CD4-positive, alpha-beta memory T cell (primary cell): ENCODE results near the gene RNASEH2B. TPM values are rescaled to one million over a fixed set of nuclear protein-coding genes. Genes with fewer than 3 reads are reported as not detected.
A peak's percentile ranks its signal among the peaks of the same experiment; 100 is the strongest.

Source experiments
- CTCF ChIA-PET: fragments of 350-600 bp; sonication (Branson Sonifier 250); formaldehyde crosslinking; loops from one replicate; lab custom pipeline; 2021; ENCODE audit warnings: inconsistent platforms; ENCODE audit not compliant: partially characterized antibody; lab: Charles Lee
- POLR2A ChIA-PET: fragments of 350-600 bp; sonication (Branson Sonifier 250); formaldehyde crosslinking; loops from one replicate; lab custom pipeline; 2021; ENCODE audit not compliant: partially characterized antibody; lab: Charles Lee
- DNase-seq, 5 donors: peaks; one replicate each; pipeline versions ENCODE4 v3.0.0 to v3.0.0-alpha.2; 2020 to 2022; ENCODE audit warnings: mixed read lengths in 1 of 5
- H3K27ac ChIP-seq: one replicate; pipeline ENCODE4 v1.7.0; 2013; ENCODE audit warnings: low read depth, low read length
- H3K27me3 ChIP-seq: 2 replicates; pipeline ENCODE4 v1.7.0; 2013; ENCODE audit warnings: mild to moderate bottlenecking, low read length, moderate library complexity; ENCODE audit not compliant: insufficient read depth
- H3K36me3 ChIP-seq: 2 replicates; pipeline ENCODE4 v1.7.0; 2013; ENCODE audit warnings: mild to moderate bottlenecking, low read length, moderate library complexity; ENCODE audit not compliant: insufficient read depth
- H3K4me1 ChIP-seq: 2 replicates; pipeline ENCODE4 v1.7.0; 2013; ENCODE audit warnings: mild to moderate bottlenecking, low read length, moderate library complexity; ENCODE audit not compliant: insufficient read depth
- H3K4me3 ChIP-seq, 2 donors: one replicate each; pipeline ENCODE4 v1.7.0; 2013; ENCODE audit warnings: low read length in 2 of 2, mild to moderate bottlenecking in 1 of 2
- H3K9me3 ChIP-seq, 2 donors: one replicate each; pipeline ENCODE4 v1.7.0; 2013; ENCODE audit warnings: low read length in 2 of 2, control low read depth in 1 of 2; ENCODE audit not compliant: control insufficient read depth in 1 of 2
- H3K27ac Mint-ChIP-seq, 7 donors: one replicate each; pipeline ENCODE4 v1.8.0; 2020 to 2021; ENCODE audit warnings: mixed read lengths in 7 of 7, mild to moderate bottlenecking in 6 of 7, inconsistent platforms in 3 of 7, moderate library complexity in 3 of 7
- H3K27me3 Mint-ChIP-seq, 2 donors: one replicate each; pipeline ENCODE4 v1.8.0; 2020 to 2021; ENCODE audit warnings: mixed read lengths in 2 of 2
- H3K36me3 Mint-ChIP-seq, 2 donors: one replicate each; pipeline ENCODE4 v1.8.0; 2020 to 2021; ENCODE audit warnings: mixed read lengths in 2 of 2, inconsistent platforms in 1 of 2, mild to moderate bottlenecking in 1 of 2
- H3K4me1 Mint-ChIP-seq, 4 donors: one replicate each; pipeline ENCODE4 v1.8.0; 2020 to 2021; ENCODE audit warnings: mixed read lengths in 4 of 4, mild to moderate bottlenecking in 1 of 4
- H3K4me3 Mint-ChIP-seq, 8 donors: one replicate each; pipeline ENCODE4 v1.8.0; 2020 to 2021; ENCODE audit warnings: mixed read lengths in 8 of 8, mild to moderate bottlenecking in 7 of 8, moderate library complexity in 6 of 8, inconsistent platforms in 3 of 8
- H3K9me3 Mint-ChIP-seq, 8 donors: one replicate each; pipeline ENCODE4 v1.8.0; 2020 to 2021; ENCODE audit warnings: mixed read lengths in 8 of 8, mild to moderate bottlenecking in 5 of 8, inconsistent platforms in 3 of 8, moderate library complexity in 1 of 8
- intact Hi-C: fragments of 100-400 bp; cut with micrococcal nuclease; formaldehyde crosslinking; loops from one replicate; pipeline ENCODE4 v1.15.1; 2023
- polyA plus RNA-seq, 2 donors: library from polyadenylated mRNA; unstranded; fragments of 300-500 nt; fragmentation: Illumina TruSeq; gene quantifications; one replicate each; pipeline ENCODE4 v1.2.3, GENCODE V29; 2021
- total RNA-seq, 2 experiments: library from RNA; stranded (reverse); gene quantifications; one replicate each; pipeline ENCODE4 v1.2.3, GENCODE V29; 2021

RNASEH2B gene
- total and polyA plus RNA-seq, 4 experiments from 2014 or later, result 88.9 to 133 (median 103) TPM

GRCh38 chr13:50945669-50946068 lies 36.1 kb downstream of the RNASEH2B start:
- POLR2A ChIA-PET, result no interaction called here
- DNase-seq, result no peak
- Histone ChIP-seq H3K27ac (no peak overlapping the region), H3K4me3 (no peak overlapping the region), H3K9me3 (no peaks in the 10 kb centered on the region), H3K4me1 (no peaks in the 10 kb centered on the region), H3K27me3 (no peaks in the 10 kb centered on the region), H3K36me3 (peaks cover 26% of the 10 kb centered on the region)
- Mint-ChIP-seq H3K4me1 (peaks cover 0 to 5% (median 1%) of the 10 kb centered on the region in 4 donors), H3K27me3 (no peaks in the 10 kb centered on the region), H3K4me3 (no peak overlapping the region), H3K27ac (no peak overlapping the region), H3K9me3 (no peaks in the 10 kb centered on the region), H3K36me3 (peaks cover 73 to 88% of the 10 kb centered on the region in 2 donors)
- CTCF ChIA-PET, result no interaction called here
- intact Hi-C loops, result no loop called here

- Mint-ChIP-seq H3K4me1 (peaks cover 0 to 6% (median 2%) of the 10 kb centered on the region in 4 donors), H3K9me3 (no peaks in the 10 kb centered on the region), H3K27me3 (no peaks in the 10 kb centered on the region), H3K4me3 (no peak overlapping the region), H3K27ac (peak overlapping the region in 1 of 7 donors; percentile 4), H3K36me3 (peaks cover 68 to 87% of the 10 kb centered on the region in 2 donors)
- no peak for DNase-seq
- intact Hi-C loops, result no loop called here
- Histone ChIP-seq H3K4me3 (no peak overlapping the region), H3K9me3 (no peaks in the 10 kb centered on the region), H3K36me3 (peaks cover 20% of the 10 kb centered on the region), H3K4me1 (no peaks in the 10 kb centered on the region), H3K27ac (no peak overlapping the region), H3K27me3 (no peaks in the 10 kb centered on the region)
- ChIA-PET CTCF (no interaction called here), POLR2A (no interaction called here)
Measured at GRCh38 chr13:50948601-50949000, 39.0 kb downstream of the RNASEH2B start.

GRCh38 chr13:50950849-50951248 lies 41.3 kb downstream of the RNASEH2B start:
- Histone ChIP-seq H3K27me3 (no peaks in the 10 kb centered on the region), H3K36me3 (peaks cover 18% of the 10 kb centered on the region), H3K9me3 (no peaks in the 10 kb centered on the region), H3K4me1 (no peaks in the 10 kb centered on the region), H3K4me3 (no peak overlapping the region), H3K27ac (no peak overlapping the region)
- Mint-ChIP-seq H3K4me1 (peaks cover 0 to 8% (median 6%) of the 10 kb centered on the region in 4 donors), H3K27ac (peak overlapping the region in 3 of 7 donors; percentile 24 to 33 (median 28)), H3K9me3 (no peaks in the 10 kb centered on the region), H3K27me3 (no peaks in the 10 kb centered on the region), H3K4me3 (no peak overlapping the region), H3K36me3 (peaks cover 61 to 80% of the 10 kb centered on the region in 2 donors)
- DNase-seq, result no peak
- ChIA-PET POLR2A (no interaction called here), CTCF (no interaction called here)
- intact Hi-C loops, result no loop called here

GRCh38 chr13:50951366-50951765 lies 41.8 kb downstream of the RNASEH2B start:
- POLR2A ChIA-PET, result no interaction called here
- H3K36me3 Mint-ChIP-seq, result peaks cover 66 to 82% of the 10 kb centered on the region in 2 donors
- no peak overlapping the region for H3K4me3 Mint-ChIP-seq
- no peaks in the 10 kb centered on the region for H3K27me3 Mint-ChIP-seq
- Histone ChIP-seq H3K27ac (no peak overlapping the region), H3K27me3 (no peaks in the 10 kb centered on the region), H3K9me3 (no peaks in the 10 kb centered on the region), H3K4me3 (no peak overlapping the region), H3K36me3 (peaks cover 18% of the 10 kb centered on the region), H3K4me1 (no peaks in the 10 kb centered on the region)
- CTCF ChIA-PET, result no interaction called here
- H3K9me3 Mint-ChIP-seq, result no peaks in the 10 kb centered on the region
- intact Hi-C loops, result no loop called here
- H3K27ac Mint-ChIP-seq, result peak overlapping the region in 2 of 7 donors; percentile 24 to 33
- DNase-seq, result no peak
- H3K4me1 Mint-ChIP-seq, result peaks cover 0 to 13% (median 6%) of the 10 kb centered on the region in 4 donors

- H3K36me3 Mint-ChIP-seq, result peaks cover 52 to 62% of the 10 kb centered on the region in 2 donors
- DNase-seq, result no peak
Measured at GRCh38 chr13:50955241-50955640, 45.6 kb downstream of the RNASEH2B start.

GRCh38 chr13:50955798-50956197 lies 46.2 kb downstream of the RNASEH2B start:
- ChIA-PET POLR2A (no interaction called here), CTCF (no interaction called here)
- no peak for DNase-seq
- no peak overlapping the region for H3K4me3 Mint-ChIP-seq
- no peak overlapping the region for H3K4me3 ChIP-seq
- H3K36me3 Mint-ChIP-seq, result peaks cover 51 to 62% of the 10 kb centered on the region in 2 donors
- H3K27me3 ChIP-seq, result no peaks in the 10 kb centered on the region
- peaks cover 14 to 29% (median 19%) of the 10 kb centered on the region in 4 donors for H3K4me1 Mint-ChIP-seq
- H3K27ac ChIP-seq, result no peak overlapping the region
- H3K9me3 ChIP-seq, result no peaks in the 10 kb centered on the region
- H3K4me1 ChIP-seq, result peaks cover 17% of the 10 kb centered on the region
- H3K27me3 Mint-ChIP-seq, result no peaks in the 10 kb centered on the region
- no peaks in the 10 kb centered on the region for H3K9me3 Mint-ChIP-seq
- peak overlapping the region in 1 of 7 donors; percentile 22 for H3K27ac Mint-ChIP-seq
- intact Hi-C loops, result no loop called here
- no peaks in the 10 kb centered on the region for H3K36me3 ChIP-seq

More at GRCh38 chr13:50955241-50955640, 45.6 kb downstream of the RNASEH2B start:
- Mint-ChIP-seq H3K4me3 (no peak overlapping the region), H3K4me1 (peaks cover 14 to 29% (median 19%) of the 10 kb centered on the region in 4 donors), H3K27me3 (no peaks in the 10 kb centered on the region), H3K27ac (peak overlapping the region in 1 of 7 donors; percentile 32), H3K9me3 (no peaks in the 10 kb centered on the region)
- H3K27me3 ChIP-seq, result no peaks in the 10 kb centered on the region
- ChIA-PET CTCF (no interaction called here), POLR2A (no interaction called here)
- intact Hi-C loops, result no loop called here
- no peak overlapping the region for H3K4me3 ChIP-seq
- no peak overlapping the region for H3K27ac ChIP-seq
- H3K4me1 ChIP-seq, result peaks cover 17% of the 10 kb centered on the region
- H3K9me3 ChIP-seq, result no peaks in the 10 kb centered on the region
- peaks cover 2% of the 10 kb centered on the region for H3K36me3 ChIP-seq

- H3K4me1 Mint-ChIP-seq, result peaks cover 14 to 29% (median 18%) of the 10 kb centered on the region in 4 donors
- Histone ChIP-seq H3K4me3 (no peak overlapping the region), H3K27me3 (no peaks in the 10 kb centered on the region), H3K9me3 (no peaks in the 10 kb centered on the region), H3K27ac (no peak overlapping the region), H3K36me3 (no peaks in the 10 kb centered on the region), H3K4me1 (peaks cover 17% of the 10 kb centered on the region)
- CTCF ChIA-PET, result no interaction called here
- intact Hi-C loops, result no loop called here
- no peaks in the 10 kb centered on the region for H3K9me3 Mint-ChIP-seq
- no peaks in the 10 kb centered on the region for H3K27me3 Mint-ChIP-seq
- peak overlapping the region in 2 of 8 donors; percentile 6 to 46 for H3K4me3 Mint-ChIP-seq
- H3K36me3 Mint-ChIP-seq, result peaks cover 55 to 60% of the 10 kb centered on the region in 2 donors
- H3K27ac Mint-ChIP-seq, result peak overlapping the region in 5 of 7 donors; percentile 5 to 70 (median 12)
- POLR2A ChIA-PET, result no interaction called here
- DNase-seq, result peak in 2 of 5 donors; percentile 4 to 6
Measured at GRCh38 chr13:50957620-50958019, 48.0 kb downstream of the RNASEH2B start.
